HG03354 (cell line): ENCODE data around the gene ZMYM5.
"Not testable (repeated sequence)": the region's sequence is repeated elsewhere in the genome, so short reads cannot be mapped to it uniquely, and the experiment has no call there.

ENCODE experiments used
- ATAC-seq: cut with Tn5 transposase; IDR thresholded peaks from one replicate; pipeline ENCODE4 v1.9.1; 2021; ENCODE audit warnings: mild to moderate bottlenecking; ENCODE audit not compliant: unreplicated experiment, poor library complexity, severe bottlenecking

The ZMYM5 gene

GRCh38 chr13:19834704-19835103, 28.7 kb downstream of the ZMYM5 start:
- no peak for ATAC-seq

- ATAC-seq: no peak
Measured at GRCh38 chr13:19822673-19823072, 40.8 kb downstream of the ZMYM5 start.

- ATAC-seq: no peak
Measured at GRCh38 chr13:19818223-19818842, 45.1 kb downstream of the ZMYM5 start.

GRCh38 chr13:19817510-19818158, 45.8 kb downstream of the ZMYM5 start:
- ATAC-seq: no peak

- no peak for ATAC-seq
Measured at GRCh38 chr13:19817106-19817505, 46.3 kb downstream of the ZMYM5 start.

- not testable (repeated sequence) for ATAC-seq
Measured at GRCh38 chr13:19815842-19816241, 47.6 kb downstream of the ZMYM5 start.

GRCh38 chr13:19810996-19811881, 52.2 kb downstream of the ZMYM5 start:
- no peak for ATAC-seq

- no peak for ATAC-seq
Measured at GRCh38 chr13:19810151-19810550, 53.3 kb downstream of the ZMYM5 start.

- no peak for ATAC-seq
Measured at GRCh38 chr13:19805765-19806164, 57.7 kb downstream of the ZMYM5 start.

- no peak for ATAC-seq
Measured at GRCh38 chr13:19795956-19796355, 67.5 kb downstream of the ZMYM5 start.

- ATAC-seq: no peak
Measured at GRCh38 chr13:19794631-19795030, 68.8 kb downstream of the ZMYM5 start.

GRCh38 chr13:19791953-19792537, 71.4 kb downstream of the ZMYM5 start:
- no peak for ATAC-seq

GRCh38 chr13:19782727-19783682, 80.4 kb downstream of the ZMYM5 start, which contains the start of gene PSPC1:
Gene PSPC1, minus strand, starts transcription at chr13:19782945. Its CDS starts 188 bp downstream, at chr13:19782757.
- ATAC-seq: peak; percentile 87

- ATAC-seq: peak; percentile 46
Measured at GRCh38 chr13:19782049-19782726, 81.3 kb downstream of the ZMYM5 start.

- no peak for ATAC-seq
Measured at GRCh38 chr13:19781526-19781925, 81.9 kb downstream of the ZMYM5 start.

- ATAC-seq: not testable (repeated sequence)
Measured at GRCh38 chr13:19780753-19781418, 82.6 kb downstream of the ZMYM5 start.
